ENCODE measurements around the gene MRM1. TPM values are rescaled to one million over a fixed set of nuclear protein-coding genes. Genes with fewer than 3 reads are reported as not detected.
"Not testable (repeated sequence)": the region's sequence is repeated elsewhere in the genome, so short reads cannot be mapped to it uniquely, and the experiment has no call there.

MRM1 gene
- polyA plus RNA-seq, 3 donors from 2014 or later = 2.0 to 6.4 TPM; not detected in 1

- DNase-seq = no peak
- peak overlapping the region in 4 of 5 donors; percentile 9 to 48 (median 26) for H3K4me3 Mint-ChIP-seq
These were observed 7.6 kb upstream of the MRM1 start for GRCh38 chr17:36593656-36594316.

GRCh38 chr17:36594626-36595401, 6.6 kb upstream of the MRM1 start:
- no peaks in the 10 kb centered on the region for H3K9me3 Mint-ChIP-seq
- H3K27ac Mint-ChIP-seq = no peak overlapping the region
- H3K4me1 Mint-ChIP-seq = peaks cover 19 to 26% of the 10 kb centered on the region in 2 donors
- H3K36me3 Mint-ChIP-seq = peaks cover 0 to 3% (median 0%) of the 10 kb centered on the region in 3 donors
- peaks cover 2 to 4% (median 3%) of the 10 kb centered on the region in 3 donors for H3K27me3 Mint-ChIP-seq (ENCODE audit: low read depth in 3 of 3)
- no peak overlapping the region for H3K4me3 Mint-ChIP-seq
- DNase-seq = no peak

More at GRCh38 chr17:36593656-36594316, 7.6 kb upstream of the MRM1 start:
- H3K27me3 Mint-ChIP-seq (ENCODE audit: low read depth in 3 of 3) = peaks cover 2 to 4% (median 3%) of the 10 kb centered on the region in 3 donors
- peak overlapping the region in 2 of 6 donors; percentile 3 for H3K27ac Mint-ChIP-seq
- H3K9me3 Mint-ChIP-seq = no peaks in the 10 kb centered on the region
- peaks cover 0 to 6% (median 3%) of the 10 kb centered on the region in 3 donors for H3K36me3 Mint-ChIP-seq
- peaks cover 21 to 30% of the 10 kb centered on the region in 2 donors for H3K4me1 Mint-ChIP-seq

GRCh38 chr17:36597226-36597625, 4.2 kb upstream of the MRM1 start:
- Mint-ChIP-seq H3K4me3 (peak overlapping the region in 1 of 5 donors; percentile 7), H3K4me1 (peaks cover 19 to 21% of the 10 kb centered on the region in 2 donors), H3K9me3 (no peaks in the 10 kb centered on the region), H3K36me3 (peaks cover 0 to 3% (median 0%) of the 10 kb centered on the region in 3 donors), H3K27ac (no peak overlapping the region), H3K27me3 (ENCODE audit: low read depth in 3 of 3) (peaks cover 2 to 10% (median 5%) of the 10 kb centered on the region in 3 donors)
- DNase-seq = no peak

- Mint-ChIP-seq H3K4me1 (peaks cover 21% of the 10 kb centered on the region in 2 donors), H3K27me3 (ENCODE audit: low read depth in 3 of 3) (peaks cover 2 to 12% (median 5%) of the 10 kb centered on the region in 3 donors), H3K9me3 (no peaks in the 10 kb centered on the region), H3K27ac (peak overlapping the region in 1 of 6 donors; percentile 65), H3K4me3 (peak overlapping the region in 2 of 5 donors; percentile 6 to 43), H3K36me3 (peaks cover 0 to 3% (median 0%) of the 10 kb centered on the region in 3 donors)
- no peak for DNase-seq
These were observed 3.3 kb upstream of the MRM1 start for GRCh38 chr17:36597866-36598777.

- peaks cover 0 to 3% (median 0%) of the 10 kb centered on the region in 3 donors for H3K36me3 Mint-ChIP-seq
- no peak overlapping the region for H3K4me3 Mint-ChIP-seq
- H3K4me1 Mint-ChIP-seq = peaks cover 25 to 29% of the 10 kb centered on the region in 2 donors
- peaks cover 2 to 13% (median 4%) of the 10 kb centered on the region in 3 donors for H3K27me3 Mint-ChIP-seq (ENCODE audit: low read depth in 3 of 3)
- DNase-seq = no peak
- no peaks in the 10 kb centered on the region for H3K9me3 Mint-ChIP-seq
- no peak overlapping the region for H3K27ac Mint-ChIP-seq
These were observed 2.4 kb upstream of the MRM1 start for GRCh38 chr17:36598951-36599401.

- peaks cover 0 to 3% (median 0%) of the 10 kb centered on the region in 3 donors for H3K36me3 Mint-ChIP-seq
- no peaks in the 10 kb centered on the region for H3K9me3 Mint-ChIP-seq
These were observed 1.7 kb upstream of the MRM1 start for GRCh38 chr17:36599546-36600250.

GRCh38 chr17:36600465-36600864, 918 bp upstream of the MRM1 start:
- H3K27ac Mint-ChIP-seq = peak overlapping the region; percentile 88 to 95 (median 93)
- peaks cover 34 to 38% of the 10 kb centered on the region in 2 donors for H3K4me1 Mint-ChIP-seq
- peaks cover 0 to 3% (median 0%) of the 10 kb centered on the region in 3 donors for H3K36me3 Mint-ChIP-seq
- H3K4me3 Mint-ChIP-seq = peak overlapping the region; percentile 87 to 96 (median 91)
- peaks cover 0 to 13% (median 4%) of the 10 kb centered on the region in 3 donors for H3K27me3 Mint-ChIP-seq (ENCODE audit: low read depth in 3 of 3)
- no peak for DNase-seq
- no peaks in the 10 kb centered on the region for H3K9me3 Mint-ChIP-seq

More at GRCh38 chr17:36599546-36600250, 1.7 kb upstream of the MRM1 start:
- DNase-seq = no peak
- Mint-ChIP-seq H3K4me3 (peak overlapping the region in 3 of 5 donors; percentile 90 to 93 (median 91)), H3K4me1 (peaks cover 31 to 35% of the 10 kb centered on the region in 2 donors), H3K27ac (no peak overlapping the region), H3K27me3 (ENCODE audit: low read depth in 3 of 3) (peaks cover 0 to 13% (median 4%) of the 10 kb centered on the region in 3 donors)

GRCh38 chr17:36600936-36601302, 464 bp upstream of the MRM1 start:
- Mint-ChIP-seq H3K36me3 (peaks cover 0 to 3% (median 2%) of the 10 kb centered on the region in 3 donors), H3K4me1 (peaks cover 38 to 43% of the 10 kb centered on the region in 2 donors), H3K27me3 (ENCODE audit: low read depth in 3 of 3) (peaks cover 0 to 13% (median 4%) of the 10 kb centered on the region in 3 donors), H3K9me3 (no peaks in the 10 kb centered on the region), H3K27ac (peak overlapping the region; percentile 88 to 95 (median 93)), H3K4me3 (peak overlapping the region; percentile 87 to 96 (median 91))
- DNase-seq = no peak

- Mint-ChIP-seq H3K36me3 (peaks cover 0 to 5% (median 3%) of the 10 kb centered on the region in 3 donors), H3K27ac (peak overlapping the region; percentile 34 to 92 (median 69)), H3K4me1 (peaks cover 41 to 47% of the 10 kb centered on the region in 2 donors), H3K4me3 (peak overlapping the region; percentile 87 to 96 (median 91)), H3K9me3 (no peaks in the 10 kb centered on the region), H3K27me3 (ENCODE audit: low read depth in 3 of 3) (peaks cover 0 to 10% (median 4%) of the 10 kb centered on the region in 3 donors)
- peak in 1 of 3 donors; percentile 11 for DNase-seq
These were observed 806 bp downstream of the MRM1 start for GRCh38 chr17:36602030-36602748.

GRCh38 chr17:36602924-36603384, 1.6 kb downstream of the MRM1 start:
- Mint-ChIP-seq H3K4me3 (peak overlapping the region; percentile 87 to 96 (median 91)), H3K36me3 (peaks cover 0 to 5% (median 0%) of the 10 kb centered on the region in 3 donors), H3K4me1 (peaks cover 41 to 47% of the 10 kb centered on the region in 2 donors), H3K27me3 (ENCODE audit: low read depth in 3 of 3) (peaks cover 0 to 10% (median 4%) of the 10 kb centered on the region in 3 donors), H3K27ac (peak overlapping the region; percentile 12 to 62 (median 49)), H3K9me3 (no peaks in the 10 kb centered on the region)
- peak; percentile 60 to 65 (median 65) for DNase-seq

GRCh38 chr17:36605028-36605427, 3.6 kb downstream of the MRM1 start:
- DNase-seq, H3K9me3 Mint-ChIP-seq, H3K4me3 Mint-ChIP-seq, H3K36me3 Mint-ChIP-seq: not testable (repeated sequence)
- Mint-ChIP-seq H3K4me1 (peaks cover 56 to 63% of the 10 kb centered on the region in 2 donors), H3K27me3 (ENCODE audit: low read depth in 3 of 3) (peaks cover 0 to 10% (median 4%) of the 10 kb centered on the region in 3 donors), H3K27ac (peak overlapping the region in 1 of 6 donors; percentile 67)

- Mint-ChIP-seq H3K4me1 (peaks cover 35 to 40% of the 10 kb centered on the region in 2 donors), H3K4me3 (no peak overlapping the region), H3K27ac (peak overlapping the region in 2 of 6 donors; percentile 46 to 55), H3K36me3 (peaks cover 0 to 5% (median 0%) of the 10 kb centered on the region in 3 donors), H3K27me3 (ENCODE audit: low read depth in 3 of 3) (peaks cover 0 to 6% (median 2%) of the 10 kb centered on the region in 3 donors), H3K9me3 (no peaks in the 10 kb centered on the region)
- no peak for DNase-seq
These were observed 6.9 kb downstream of the MRM1 start for GRCh38 chr17:36608280-36608679.
